ENCODE data around the gene PLAAT4. TPM values are rescaled to one million over a fixed set of nuclear protein-coding genes. Genes with fewer than 3 reads are reported as not detected.

PLAAT4 gene
- total RNA-seq, 1 experiment from 2014 or later: 2.9 TPM

DNA sequence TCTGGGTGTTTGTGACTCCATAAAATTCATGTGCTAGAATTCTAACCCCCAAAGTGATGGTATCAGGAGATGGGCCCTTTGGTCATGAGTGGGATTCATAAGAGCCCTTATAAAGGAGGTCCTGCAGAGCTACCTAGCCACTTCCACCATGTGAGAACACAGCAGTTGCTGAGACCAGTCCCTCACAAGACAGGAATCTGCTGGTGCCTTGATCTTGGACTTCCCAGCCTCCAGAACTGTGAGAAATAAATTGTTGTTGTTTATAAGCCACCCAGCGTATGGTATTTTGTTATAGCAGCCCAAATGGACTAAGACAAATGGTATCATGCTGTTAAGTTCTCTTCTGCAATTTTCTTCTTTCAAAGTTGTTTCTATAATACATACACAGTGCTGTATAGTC, 44.2 kb upstream of the PLAAT4 start (continued):
- TF ChIP-seq, protein P1, sequence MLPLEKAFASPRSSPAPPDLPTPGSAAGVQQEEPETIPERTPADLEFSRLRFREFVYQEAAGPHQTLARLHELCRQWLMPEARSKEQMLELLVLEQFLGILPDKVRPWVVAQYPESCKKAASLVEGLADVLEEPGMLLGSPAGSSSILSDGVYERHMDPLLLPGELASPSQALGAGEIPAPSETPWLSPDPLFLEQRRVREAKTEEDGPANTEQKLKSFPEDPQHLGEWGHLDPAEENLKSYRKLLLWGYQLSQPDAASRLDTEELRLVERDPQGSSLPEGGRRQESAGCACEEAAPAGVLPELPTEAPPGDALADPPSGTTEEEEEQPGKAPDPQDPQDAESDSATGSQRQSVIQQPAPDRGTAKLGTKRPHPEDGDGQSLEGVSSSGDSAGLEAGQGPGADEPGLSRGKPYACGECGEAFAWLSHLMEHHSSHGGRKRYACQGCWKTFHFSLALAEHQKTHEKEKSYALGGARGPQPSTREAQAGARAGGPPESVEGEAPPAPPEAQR (CRISPR knock-in tag; IDR thresholded peaks at IDR 0.05): no peak
- TF ChIP-seq SP1 (CRISPR knock-in tag; conservative IDR thresholded peaks at IDR 0.05) (no peak), ESRRA (CRISPR knock-in tag; IDR thresholded peaks at IDR 0.05; ENCODE audit: borderline replicate concordance) (no peak), ELF4 (CRISPR knock-in tag; IDR thresholded peaks at IDR 0.05; ENCODE audit: low read depth) (no peak)

DNA sequence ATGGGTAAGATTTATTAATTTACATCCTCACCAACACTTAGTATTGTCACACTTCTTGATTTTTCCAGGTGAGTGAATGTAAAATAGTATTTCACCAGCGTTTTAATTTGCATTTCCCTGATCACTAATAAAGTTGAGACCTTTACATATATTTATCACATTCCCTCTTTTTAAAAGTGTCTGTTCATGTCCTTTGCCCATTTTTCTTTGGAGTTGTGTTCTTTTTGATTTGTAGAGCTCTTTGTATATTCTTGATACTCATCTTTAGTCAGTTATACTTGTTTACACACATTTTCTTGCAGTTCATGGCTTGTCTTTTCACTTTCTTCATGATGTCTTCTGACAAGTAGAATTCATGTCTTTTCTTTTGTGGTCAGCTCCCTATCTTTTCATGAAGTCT, 43.5 kb upstream of the PLAAT4 start:
- Mint-ChIP-seq H3K36me3 (peaks cover 21% of the 10 kb centered on the region), H3K27ac (no peak overlapping the region), H3K27me3 (ENCODE audit: low read depth) (peaks cover 18% of the 10 kb centered on the region), H3K4me3 (no peak overlapping the region), H3K4me1 (peaks cover 38% of the 10 kb centered on the region), H3K9me3 (peaks cover 28% of the 10 kb centered on the region)
- ChIA-PET POLR2A (no interaction called here), CTCF (interaction anchor here (0.6 to 0.7 kb wide), 2 partner anchors 13 to 609 kb away, joined by 3 to 4 read pairs; partner anchors contain the start of gene LGALS12)
- TF ChIP-seq TEAD1 (CRISPR knock-in tag; IDR thresholded peaks at IDR 0.05): no peak
- TF ChIP-seq, protein P2, sequence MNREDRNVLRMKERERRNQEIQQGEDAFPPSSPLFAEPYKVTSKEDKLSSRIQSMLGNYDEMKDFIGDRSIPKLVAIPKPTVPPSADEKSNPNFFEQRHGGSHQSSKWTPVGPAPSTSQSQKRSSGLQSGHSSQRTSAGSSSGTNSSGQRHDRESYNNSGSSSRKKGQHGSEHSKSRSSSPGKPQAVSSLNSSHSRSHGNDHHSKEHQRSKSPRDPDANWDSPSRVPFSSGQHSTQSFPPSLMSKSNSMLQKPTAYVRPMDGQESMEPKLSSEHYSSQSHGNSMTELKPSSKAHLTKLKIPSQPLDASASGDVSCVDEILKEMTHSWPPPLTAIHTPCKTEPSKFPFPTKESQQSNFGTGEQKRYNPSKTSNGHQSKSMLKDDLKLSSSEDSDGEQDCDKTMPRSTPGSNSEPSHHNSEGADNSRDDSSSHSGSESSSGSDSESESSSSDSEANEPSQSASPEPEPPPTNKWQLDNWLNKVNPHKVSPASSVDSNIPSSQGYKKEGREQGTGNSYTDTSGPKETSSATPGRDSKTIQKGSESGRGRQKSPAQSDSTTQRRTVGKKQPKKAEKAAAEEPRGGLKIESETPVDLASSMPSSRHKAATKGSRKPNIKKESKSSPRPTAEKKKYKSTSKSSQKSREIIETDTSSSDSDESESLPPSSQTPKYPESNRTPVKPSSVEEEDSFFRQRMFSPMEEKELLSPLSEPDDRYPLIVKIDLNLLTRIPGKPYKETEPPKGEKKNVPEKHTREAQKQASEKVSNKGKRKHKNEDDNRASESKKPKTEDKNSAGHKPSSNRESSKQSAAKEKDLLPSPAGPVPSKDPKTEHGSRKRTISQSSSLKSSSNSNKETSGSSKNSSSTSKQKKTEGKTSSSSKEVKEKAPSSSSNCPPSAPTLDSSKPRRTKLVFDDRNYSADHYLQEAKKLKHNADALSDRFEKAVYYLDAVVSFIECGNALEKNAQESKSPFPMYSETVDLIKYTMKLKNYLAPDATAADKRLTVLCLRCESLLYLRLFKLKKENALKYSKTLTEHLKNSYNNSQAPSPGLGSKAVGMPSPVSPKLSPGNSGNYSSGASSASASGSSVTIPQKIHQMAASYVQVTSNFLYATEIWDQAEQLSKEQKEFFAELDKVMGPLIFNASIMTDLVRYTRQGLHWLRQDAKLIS (CRISPR knock-in tag; IDR thresholded peaks at IDR 0.05; ENCODE audit: borderline replicate concordance): no peak
- TF ChIP-seq JUN (CRISPR knock-in tag; IDR thresholded peaks at IDR 0.05): no peak
- TF ChIP-seq ELF4 (CRISPR knock-in tag; IDR thresholded peaks at IDR 0.05; ENCODE audit: low read depth): no peak
- TF ChIP-seq, protein P3, sequence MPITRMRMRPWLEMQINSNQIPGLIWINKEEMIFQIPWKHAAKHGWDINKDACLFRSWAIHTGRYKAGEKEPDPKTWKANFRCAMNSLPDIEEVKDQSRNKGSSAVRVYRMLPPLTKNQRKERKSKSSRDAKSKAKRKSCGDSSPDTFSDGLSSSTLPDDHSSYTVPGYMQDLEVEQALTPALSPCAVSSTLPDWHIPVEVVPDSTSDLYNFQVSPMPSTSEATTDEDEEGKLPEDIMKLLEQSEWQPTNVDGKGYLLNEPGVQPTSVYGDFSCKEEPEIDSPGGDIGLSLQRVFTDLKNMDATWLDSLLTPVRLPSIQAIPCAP (CRISPR knock-in tag; IDR thresholded peaks at IDR 0.05): no peak
- no peak for TF ChIP-seq GTF2I (CRISPR knock-in tag; conservative IDR thresholded peaks at IDR 0.05)
- no peak for TF ChIP-seq FOXK1 (CRISPR knock-in tag; IDR thresholded peaks at IDR 0.05)
- TF ChIP-seq, protein P4, sequence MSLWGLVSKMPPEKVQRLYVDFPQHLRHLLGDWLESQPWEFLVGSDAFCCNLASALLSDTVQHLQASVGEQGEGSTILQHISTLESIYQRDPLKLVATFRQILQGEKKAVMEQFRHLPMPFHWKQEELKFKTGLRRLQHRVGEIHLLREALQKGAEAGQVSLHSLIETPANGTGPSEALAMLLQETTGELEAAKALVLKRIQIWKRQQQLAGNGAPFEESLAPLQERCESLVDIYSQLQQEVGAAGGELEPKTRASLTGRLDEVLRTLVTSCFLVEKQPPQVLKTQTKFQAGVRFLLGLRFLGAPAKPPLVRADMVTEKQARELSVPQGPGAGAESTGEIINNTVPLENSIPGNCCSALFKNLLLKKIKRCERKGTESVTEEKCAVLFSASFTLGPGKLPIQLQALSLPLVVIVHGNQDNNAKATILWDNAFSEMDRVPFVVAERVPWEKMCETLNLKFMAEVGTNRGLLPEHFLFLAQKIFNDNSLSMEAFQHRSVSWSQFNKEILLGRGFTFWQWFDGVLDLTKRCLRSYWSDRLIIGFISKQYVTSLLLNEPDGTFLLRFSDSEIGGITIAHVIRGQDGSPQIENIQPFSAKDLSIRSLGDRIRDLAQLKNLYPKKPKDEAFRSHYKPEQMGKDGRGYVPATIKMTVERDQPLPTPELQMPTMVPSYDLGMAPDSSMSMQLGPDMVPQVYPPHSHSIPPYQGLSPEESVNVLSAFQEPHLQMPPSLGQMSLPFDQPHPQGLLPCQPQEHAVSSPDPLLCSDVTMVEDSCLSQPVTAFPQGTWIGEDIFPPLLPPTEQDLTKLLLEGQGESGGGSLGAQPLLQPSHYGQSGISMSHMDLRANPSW (CRISPR knock-in tag; conservative IDR thresholded peaks at IDR 0.05; ENCODE audit: low read depth): no peak
- no peak for TF ChIP-seq CBFB (CRISPR knock-in tag; IDR thresholded peaks at IDR 0.05; ENCODE audit: low read depth)
- ATAC-seq (no peak), DNase-seq (ENCODE audit: low spot score) (no peak)

DNA sequence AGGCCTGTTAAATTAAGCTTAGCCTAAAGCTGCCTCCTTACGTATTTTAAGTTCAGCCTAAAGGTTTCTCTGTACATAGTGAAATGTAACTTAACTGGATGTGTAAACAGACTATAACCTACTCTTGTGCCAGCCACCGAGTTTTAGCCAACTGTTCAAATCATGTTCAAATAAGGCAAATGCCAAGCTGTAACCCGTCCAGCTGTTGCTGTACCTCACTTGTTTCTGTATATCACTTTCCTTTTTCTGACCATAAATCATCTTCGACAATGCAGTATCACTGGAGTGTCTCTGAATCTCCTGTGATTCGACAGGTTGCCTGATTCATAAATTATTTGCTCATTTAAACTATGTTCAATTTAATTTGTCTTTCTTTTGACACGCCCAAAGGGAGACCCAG, 41.6 kb upstream of the PLAAT4 start:
- no peak for ATAC-seq
- Mint-ChIP-seq H3K27me3 (ENCODE audit: low read depth) (peaks cover 25% of the 10 kb centered on the region), H3K27ac (no peak overlapping the region), H3K4me3 (no peak overlapping the region), H3K9me3 (peaks cover 43% of the 10 kb centered on the region), H3K36me3 (peaks cover 30% of the 10 kb centered on the region), H3K4me1 (peaks cover 23% of the 10 kb centered on the region)
- POLR2A ChIA-PET: no interaction called here
- DNase-seq (ENCODE audit: low spot score): no peak
- CTCF ChIA-PET: interaction anchor here (1.1 to 1.4 kb wide), 2 partner anchors 13 to 217 kb away, joined by 3 to 7 read pairs; no protein-coding TSS in a partner anchor
- TF ChIP-seq NR3C1 (CRISPR knock-in tag; conservative IDR thresholded peaks at IDR 0.05; ENCODE audit: low read depth): no peak
- TF ChIP-seq, protein P5, sequence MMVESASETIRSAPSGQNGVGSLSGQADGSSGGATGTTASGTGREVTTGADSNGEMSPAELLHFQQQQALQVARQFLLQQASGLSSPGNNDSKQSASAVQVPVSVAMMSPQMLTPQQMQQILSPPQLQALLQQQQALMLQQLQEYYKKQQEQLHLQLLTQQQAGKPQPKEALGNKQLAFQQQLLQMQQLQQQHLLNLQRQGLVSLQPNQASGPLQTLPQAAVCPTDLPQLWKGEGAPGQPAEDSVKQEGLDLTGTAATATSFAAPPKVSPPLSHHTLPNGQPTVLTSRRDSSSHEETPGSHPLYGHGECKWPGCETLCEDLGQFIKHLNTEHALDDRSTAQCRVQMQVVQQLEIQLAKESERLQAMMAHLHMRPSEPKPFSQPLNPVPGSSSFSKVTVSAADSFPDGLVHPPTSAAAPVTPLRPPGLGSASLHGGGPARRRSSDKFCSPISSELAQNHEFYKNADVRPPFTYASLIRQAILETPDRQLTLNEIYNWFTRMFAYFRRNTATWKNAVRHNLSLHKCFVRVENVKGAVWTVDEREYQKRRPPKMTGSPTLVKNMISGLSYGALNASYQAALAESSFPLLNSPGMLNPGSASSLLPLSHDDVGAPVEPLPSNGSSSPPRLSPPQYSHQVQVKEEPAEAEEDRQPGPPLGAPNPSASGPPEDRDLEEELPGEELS (CRISPR knock-in tag; IDR thresholded peaks at IDR 0.05): no peak
- TF ChIP-seq FOXP1 (CRISPR knock-in tag; IDR thresholded peaks at IDR 0.05; ENCODE audit: borderline replicate concordance): no peak
- TF ChIP-seq, protein P6, sequence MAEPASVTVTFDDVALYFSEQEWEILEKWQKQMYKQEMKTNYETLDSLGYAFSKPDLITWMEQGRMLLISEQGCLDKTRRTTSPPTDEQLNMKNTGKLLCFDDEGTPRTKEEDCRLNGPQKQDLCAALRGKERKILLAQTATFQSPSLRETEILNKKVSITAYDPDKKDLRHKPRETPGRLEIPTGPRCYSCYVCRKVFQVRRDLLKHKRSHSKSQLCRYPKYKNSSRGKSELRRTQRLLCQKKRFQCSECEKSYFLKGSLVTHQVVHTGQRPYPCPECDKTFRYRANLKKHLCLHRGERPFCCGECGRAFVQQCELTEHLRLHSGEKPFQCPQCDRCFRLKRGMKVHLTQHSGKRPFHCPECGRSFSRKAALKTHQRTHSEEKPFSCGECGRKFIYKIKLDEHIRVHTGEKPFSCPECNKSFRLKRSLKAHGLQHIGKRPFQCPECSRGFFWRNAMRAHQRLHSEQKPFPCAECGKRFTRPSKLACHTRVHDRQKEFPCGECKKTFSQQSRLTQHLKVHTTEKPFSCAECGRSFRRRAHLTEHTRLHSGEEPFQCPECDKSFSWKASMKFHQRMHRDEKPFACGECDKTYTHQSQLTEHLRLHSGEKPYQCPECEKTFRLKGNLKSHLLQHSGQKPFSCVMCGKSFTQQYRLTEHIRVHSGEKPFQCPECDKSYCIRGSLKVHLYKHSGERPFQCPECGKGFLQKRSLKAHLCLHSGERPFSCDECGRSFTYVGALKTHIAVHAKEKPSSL (CRISPR knock-in tag; conservative IDR thresholded peaks at IDR 0.05): no peak
- no peak for TF ChIP-seq ZNF121 (CRISPR knock-in tag; IDR thresholded peaks at IDR 0.05)
- TF ChIP-seq, protein P7, sequence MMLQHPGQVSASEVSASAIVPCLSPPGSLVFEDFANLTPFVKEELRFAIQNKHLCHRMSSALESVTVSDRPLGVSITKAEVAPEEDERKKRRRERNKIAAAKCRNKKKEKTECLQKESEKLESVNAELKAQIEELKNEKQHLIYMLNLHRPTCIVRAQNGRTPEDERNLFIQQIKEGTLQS (CRISPR knock-in tag; conservative IDR thresholded peaks at IDR 0.05): no peak
- TF ChIP-seq, protein P8, sequence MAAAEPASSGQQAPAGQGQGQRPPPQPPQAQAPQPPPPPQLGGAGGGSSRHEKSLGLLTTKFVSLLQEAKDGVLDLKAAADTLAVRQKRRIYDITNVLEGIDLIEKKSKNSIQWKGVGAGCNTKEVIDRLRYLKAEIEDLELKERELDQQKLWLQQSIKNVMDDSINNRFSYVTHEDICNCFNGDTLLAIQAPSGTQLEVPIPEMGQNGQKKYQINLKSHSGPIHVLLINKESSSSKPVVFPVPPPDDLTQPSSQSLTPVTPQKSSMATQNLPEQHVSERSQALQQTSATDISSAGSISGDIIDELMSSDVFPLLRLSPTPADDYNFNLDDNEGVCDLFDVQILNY (CRISPR knock-in tag; IDR thresholded peaks at IDR 0.05): no peak
